AG04449 (cell line): Measurements from ENCODE around the gene DGKD.

Source experiments
- CTCF ChIA-PET: fragments of 350-600 bp; formaldehyde crosslinking; extraction: SDS; loops from one replicate; lab custom pipeline; 2021; ENCODE audit warnings: antibody characterized with exemption; lab: Yijun Ruan, JAX
- POLR2A ChIA-PET: fragments of 400-600, 350-600 bp; formaldehyde crosslinking; extraction: SDS; loops from one replicate; lab custom pipeline; 2020; ENCODE audit warnings: antibody characterized with exemption, inconsistent platforms; lab: Yijun Ruan, JAX
- DNase-seq: peaks from one replicate; pipeline ENCODE4 v3.0.0-alpha.2; 2010; ENCODE audit warnings: low read depth, low spot score
- H3K4me3 ChIP-seq: 2 replicates; pipeline ENCODE4 v1.5.1; 2011; ENCODE audit warnings: low read depth, mild to moderate bottlenecking, control low read depth, low read length
- TF ChIP-seq, protein P1 (sequence below): IDR thresholded peaks from one replicate; pipeline ENCODE4 v1.5.1; 2011; ENCODE audit warnings: mild to moderate bottlenecking, moderate library complexity, low read length, control low read depth, inconsistent platforms; ENCODE audit not compliant: insufficient read depth; ENCODE audit errors: missing control alignments

The DGKD gene

GRCh38 chr2:233317196-233317943 is 36.9 kb upstream of the DGKD start:
- TF ChIP-seq, protein P1, sequence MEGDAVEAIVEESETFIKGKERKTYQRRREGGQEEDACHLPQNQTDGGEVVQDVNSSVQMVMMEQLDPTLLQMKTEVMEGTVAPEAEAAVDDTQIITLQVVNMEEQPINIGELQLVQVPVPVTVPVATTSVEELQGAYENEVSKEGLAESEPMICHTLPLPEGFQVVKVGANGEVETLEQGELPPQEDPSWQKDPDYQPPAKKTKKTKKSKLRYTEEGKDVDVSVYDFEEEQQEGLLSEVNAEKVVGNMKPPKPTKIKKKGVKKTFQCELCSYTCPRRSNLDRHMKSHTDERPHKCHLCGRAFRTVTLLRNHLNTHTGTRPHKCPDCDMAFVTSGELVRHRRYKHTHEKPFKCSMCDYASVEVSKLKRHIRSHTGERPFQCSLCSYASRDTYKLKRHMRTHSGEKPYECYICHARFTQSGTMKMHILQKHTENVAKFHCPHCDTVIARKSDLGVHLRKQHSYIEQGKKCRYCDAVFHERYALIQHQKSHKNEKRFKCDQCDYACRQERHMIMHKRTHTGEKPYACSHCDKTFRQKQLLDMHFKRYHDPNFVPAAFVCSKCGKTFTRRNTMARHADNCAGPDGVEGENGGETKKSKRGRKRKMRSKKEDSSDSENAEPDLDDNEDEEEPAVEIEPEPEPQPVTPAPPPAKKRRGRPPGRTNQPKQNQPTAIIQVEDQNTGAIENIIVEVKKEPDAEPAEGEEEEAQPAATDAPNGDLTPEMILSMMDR: no peak
- no peak overlapping the region for H3K4me3 ChIP-seq
- ChIA-PET POLR2A (no interaction called here), CTCF (interaction anchor here (1.0 kb wide), 1 partner anchor 21 kb away, joined by 3 read pairs; no protein-coding TSS in a partner anchor)
- DNase-seq: no peak

GRCh38 chr2:233319256-233319655 is 35.0 kb upstream of the DGKD start:
- TF ChIP-seq, protein P1: no peak
- no peak for DNase-seq
- H3K4me3 ChIP-seq: no peak overlapping the region
- CTCF ChIA-PET: no interaction called here
- POLR2A ChIA-PET: no interaction called here

GRCh38 chr2:233320470-233320869 is 33.8 kb upstream of the DGKD start:
- DNase-seq: no peak
- ChIA-PET CTCF (interaction anchor here (1.2 kb wide), 1 partner anchor 15 kb away, joined by 3 read pairs; no protein-coding TSS in a partner anchor), POLR2A (no interaction called here)
- TF ChIP-seq, protein P1: no peak
- no peak overlapping the region for H3K4me3 ChIP-seq

- H3K4me3 ChIP-seq: no peak overlapping the region
- ChIA-PET POLR2A (no interaction called here), CTCF (interaction anchor here (1.2 to 2.0 kb wide), 2 partner anchors 15 to 32 kb away, joined by 3 to 5 read pairs; partner anchors contain the start of gene DGKD)
- no peak for DNase-seq
- TF ChIP-seq, protein P1: no peak
Measured at GRCh38 chr2:233321166-233321565, 33.1 kb upstream of the DGKD start.

- DNase-seq: no peak
- ChIA-PET POLR2A (no interaction called here), CTCF (no interaction called here)
- TF ChIP-seq, protein P1: no peak
- H3K4me3 ChIP-seq: no peak overlapping the region
Measured at GRCh38 chr2:233323851-233324250, 30.4 kb upstream of the DGKD start.

DNA sequence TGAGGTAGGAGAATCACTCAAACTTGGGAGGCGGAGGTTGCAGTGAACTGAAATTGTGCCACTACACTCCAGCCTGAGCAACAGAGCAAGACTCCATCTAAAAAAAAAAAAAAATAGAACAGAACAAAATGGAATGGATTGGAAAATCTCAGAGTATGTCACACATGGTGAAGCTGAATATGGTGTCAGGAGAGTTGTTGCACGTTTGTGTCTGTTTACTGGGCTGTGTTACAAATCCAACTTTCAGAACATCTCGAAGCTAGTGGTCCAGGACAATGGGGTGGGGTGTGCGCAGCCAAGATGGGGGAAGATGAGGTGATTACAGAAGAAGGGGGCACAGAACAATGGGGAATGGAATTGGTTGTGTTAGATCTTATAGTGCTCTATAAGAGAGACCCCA is 29.0 kb upstream of the DGKD start:
- POLR2A ChIA-PET: no interaction called here

More for the DNA sequence above, 29.0 kb upstream of the DGKD start:
- TF ChIP-seq, protein P1: no peak
- CTCF ChIA-PET: interaction anchor here (1.0 kb wide), 1 partner anchor 271 kb away, joined by 3 read pairs; no protein-coding TSS in a partner anchor
- H3K4me3 ChIP-seq: no peak overlapping the region
- no peak for DNase-seq
